ENCODE data around the gene ARL14.

- TF ChIP-seq CTCF (IDR thresholded peaks at IDR 0.05; ENCODE audit: insufficient read depth, low read length, poor library complexity, severe bottlenecking) (no peak), EZH2phosphoT487 (conservative IDR thresholded peaks at IDR 0.05; ENCODE audit: low read length) (no peak)
Measured at GRCh38 chr3:160668454-160668853, 8.5 kb upstream of the ARL14 start.

Data from SU-DHL-6 (cell line).